ENCODE results near the gene IGSF21.

- TF ChIP-seq EGR1 (IDR thresholded peaks at IDR 0.05; ENCODE audit: borderline replicate concordance in 1 of 2, low read depth in 2 of 2, low read length in 2 of 2) (no peak), RFX5 (IDR thresholded peaks at IDR 0.05; ENCODE audit: low read depth, low read length) (no peak), SREBF1 (IDR thresholded peaks at IDR 0.05; ENCODE audit: low read length) (no peak)
Measured at GRCh38 chr1:18119771-18120377, 12.3 kb downstream of the IGSF21 start.

Data from GM12878 (cell line).